ENCODE results near the gene NEB. TPM values are rescaled to one million over a fixed set of nuclear protein-coding genes. Genes with fewer than 3 reads are reported as not detected.

The NEB gene
- polyA plus RNA-seq, 2 of the 4 experiments (the other 2 are of a cell fraction), result 0.67 to 4.4 TPM

- ChIA-PET CTCF (interaction anchor here (0.9 kb wide), 1 partner anchor 18 kb away, joined by 4 read pairs; no protein-coding TSS in a partner anchor), POLR2A (no interaction called here)
- Histone ChIP-seq H3K4me3 (no peak overlapping the region), H3K4me2 (no peak overlapping the region), H3K4me1 (no peaks in the 10 kb centered on the region), H3K9me3 (no peaks in the 10 kb centered on the region), H3K27ac (no peak overlapping the region)
- no peak for DNase-seq (ENCODE audit: low read depth in 1 of 2, low spot score in 1 of 2)
- no peak for ATAC-seq
- TF ChIP-seq E2F6 (IDR thresholded peaks at IDR 0.05; ENCODE audit: borderline replicate concordance, low read depth) (no peak), FOSB (CRISPR knock-in tag; IDR thresholded peaks at IDR 0.05) (no peak), CEBPB (IDR thresholded peaks at IDR 0.05) (no peak), NPAS2 (CRISPR knock-in tag; IDR thresholded peaks at IDR 0.05; ENCODE audit: borderline replicate concordance) (no peak), MYC (IDR thresholded peaks at IDR 0.05; ENCODE audit: borderline replicate concordance, low read length) (no peak), PHF8 (IDR thresholded peaks at IDR 0.05; ENCODE audit: borderline replicate concordance, low read depth) (no peak), HOXB13 (CRISPR knock-in tag; IDR thresholded peaks at IDR 0.05; ENCODE audit: low read depth) (no peak), BHLHE40 (IDR thresholded peaks at IDR 0.05; ENCODE audit: low read depth, low read length) (no peak)
- 64% methylated on average over 5 of the region's 5 CpGs for WGBS (ENCODE audit: missing lambda C conversion rate)
- FAIRE-seq, result no peak
These were observed 62.0 kb downstream of the NEB start for GRCh38 chr2:151672277-151672676.

DNA sequence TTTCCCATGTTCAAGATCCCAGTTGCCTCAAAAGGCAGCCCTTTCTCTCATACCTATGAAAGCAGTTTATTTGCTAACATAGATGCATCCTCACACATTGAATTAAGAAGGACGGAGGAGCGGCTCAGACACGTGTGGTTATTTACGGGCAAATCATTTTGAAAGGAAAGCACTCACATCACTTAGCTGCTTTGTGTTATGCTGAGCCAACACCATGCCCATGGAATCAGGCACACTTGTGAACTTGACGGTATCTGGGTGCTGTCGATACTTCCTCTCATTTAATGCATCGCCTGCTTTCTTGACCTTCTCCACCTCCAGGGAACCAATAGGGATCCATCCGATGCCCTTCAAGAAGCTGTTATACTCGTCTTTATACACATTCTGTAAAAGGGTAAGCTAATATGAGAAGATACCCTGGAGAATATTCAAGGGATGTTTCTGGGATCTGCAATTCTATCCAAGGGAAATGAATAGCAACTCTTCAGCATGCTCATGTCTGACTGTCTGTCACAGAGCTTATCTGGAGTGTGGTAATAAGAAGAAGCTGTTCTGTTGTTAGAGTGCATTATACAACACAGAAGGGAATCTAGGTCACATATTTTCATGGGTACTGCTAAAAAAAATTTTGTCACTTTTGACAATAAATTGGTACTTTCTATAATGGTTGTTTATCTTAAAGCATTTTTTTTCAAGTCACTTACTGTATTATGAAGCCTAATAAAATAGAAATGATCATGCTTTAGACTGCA, 63.3 kb downstream of the NEB start:
- 84% methylated on average over 9 of the region's 9 CpGs for WGBS (ENCODE audit: missing lambda C conversion rate)
- no peak for DNase-seq (ENCODE audit: low read depth in 1 of 2, low spot score in 1 of 2)
- ATAC-seq, result no peak
- H3K4me2 ChIP-seq, result no peak overlapping the region
- H3K4me3 ChIP-seq, result no peak overlapping the region
- H3K9me3 ChIP-seq, result no peaks in the 10 kb centered on the region
- POLR2A ChIA-PET, result no interaction called here
- TF ChIP-seq, protein P1, sequence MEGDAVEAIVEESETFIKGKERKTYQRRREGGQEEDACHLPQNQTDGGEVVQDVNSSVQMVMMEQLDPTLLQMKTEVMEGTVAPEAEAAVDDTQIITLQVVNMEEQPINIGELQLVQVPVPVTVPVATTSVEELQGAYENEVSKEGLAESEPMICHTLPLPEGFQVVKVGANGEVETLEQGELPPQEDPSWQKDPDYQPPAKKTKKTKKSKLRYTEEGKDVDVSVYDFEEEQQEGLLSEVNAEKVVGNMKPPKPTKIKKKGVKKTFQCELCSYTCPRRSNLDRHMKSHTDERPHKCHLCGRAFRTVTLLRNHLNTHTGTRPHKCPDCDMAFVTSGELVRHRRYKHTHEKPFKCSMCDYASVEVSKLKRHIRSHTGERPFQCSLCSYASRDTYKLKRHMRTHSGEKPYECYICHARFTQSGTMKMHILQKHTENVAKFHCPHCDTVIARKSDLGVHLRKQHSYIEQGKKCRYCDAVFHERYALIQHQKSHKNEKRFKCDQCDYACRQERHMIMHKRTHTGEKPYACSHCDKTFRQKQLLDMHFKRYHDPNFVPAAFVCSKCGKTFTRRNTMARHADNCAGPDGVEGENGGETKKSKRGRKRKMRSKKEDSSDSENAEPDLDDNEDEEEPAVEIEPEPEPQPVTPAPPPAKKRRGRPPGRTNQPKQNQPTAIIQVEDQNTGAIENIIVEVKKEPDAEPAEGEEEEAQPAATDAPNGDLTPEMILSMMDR (IDR thresholded peaks at IDR 0.05), result no peak
- TF ChIP-seq FOSL2 (IDR thresholded peaks at IDR 0.05) (no peak), FOSL2 (CRISPR knock-in tag; IDR thresholded peaks at IDR 0.05) (no peak), CBX2 (IDR thresholded peaks at IDR 0.05; ENCODE audit: borderline replicate concordance, low read depth) (no peak), CHD4 (IDR thresholded peaks at IDR 0.05; ENCODE audit: borderline replicate concordance) (no peak), ZFP36 (IDR thresholded peaks at IDR 0.05; ENCODE audit: borderline replicate concordance, partially characterized antibody) (no peak)
- CTCF ChIA-PET, result no interaction called here
- FAIRE-seq, result no peak
- H3K4me1 ChIP-seq, result no peaks in the 10 kb centered on the region
- H3K27ac ChIP-seq, result no peak overlapping the region

- ChIA-PET CTCF (no interaction called here), POLR2A (interaction anchor here (0.5 kb wide), 1 partner anchor 151 kb away, joined by 3 read pairs; no protein-coding TSS in a partner anchor)
- H3K4me3 ChIP-seq, result no peak overlapping the region
- H3K27ac ChIP-seq, result no peak overlapping the region
- WGBS (ENCODE audit: missing lambda C conversion rate), result 70% methylated on average over 7 of the region's 7 CpGs
- no peaks in the 10 kb centered on the region for H3K4me1 ChIP-seq
- ATAC-seq, result no peak
- DNase-seq (ENCODE audit: low read depth in 1 of 2, low spot score in 1 of 2), result no peak
- TF ChIP-seq POLR2A (IDR thresholded peaks at IDR 0.05; ENCODE audit: low read length), result no peak
- TF ChIP-seq CBX2 (IDR thresholded peaks at IDR 0.05; ENCODE audit: borderline replicate concordance, low read depth), result no peak
- TF ChIP-seq RCOR1 (IDR thresholded peaks at IDR 0.05; ENCODE audit: low read depth, low read length), result no peak
- TF ChIP-seq KDM1A (IDR thresholded peaks at IDR 0.05; ENCODE audit: low read depth), result no peak
- TF ChIP-seq PHF8 (IDR thresholded peaks at IDR 0.05; ENCODE audit: borderline replicate concordance, low read depth), result no peak
- TF ChIP-seq ZFP36 (IDR thresholded peaks at IDR 0.05; ENCODE audit: borderline replicate concordance, partially characterized antibody), result no peak
- no peak for TF ChIP-seq HEYL (CRISPR knock-in tag; IDR thresholded peaks at IDR 0.05)
- H3K9me3 ChIP-seq, result no peaks in the 10 kb centered on the region
- no peak overlapping the region for H3K4me2 ChIP-seq
- no peak for FAIRE-seq
These were observed 63.9 kb downstream of the NEB start for GRCh38 chr2:151670346-151670745.
